Endodermal cell (in vitro differentiated cells): ENCODE results near the gene ABL1. TPM values are rescaled to one million over a fixed set of nuclear protein-coding genes. Genes with fewer than 3 reads are reported as not detected.

Source experiments
- DNase-seq: peaks from one replicate; pipeline ENCODE4 v3.0.0-alpha.2; 2017
- H3K27ac ChIP-seq: 2 replicates; pipeline ENCODE4 v1.5.1; 2013; ENCODE audit warnings: mild to moderate bottlenecking, low read depth, low read length, moderate library complexity
- H3K27me3 ChIP-seq: 2 replicates; pipeline ENCODE4 v1.6.1; 2013; ENCODE audit warnings: mild to moderate bottlenecking, low read length, moderate library complexity; ENCODE audit not compliant: insufficient read depth, control insufficient read depth, poor library complexity, severe bottlenecking
- H3K36me3 ChIP-seq: 2 replicates; pipeline ENCODE4 v1.7.0; 2013; ENCODE audit warnings: mild to moderate bottlenecking, low read length, moderate library complexity; ENCODE audit not compliant: control insufficient read depth, insufficient read depth
- H3K4me1 ChIP-seq: one replicate; pipeline ENCODE4 v1.7.0; 2013; ENCODE audit warnings: low read length; ENCODE audit not compliant: control insufficient read depth, insufficient read depth
- H3K4me3 ChIP-seq: 2 replicates; pipeline ENCODE4 v1.5.1; 2013; ENCODE audit warnings: mild to moderate bottlenecking, low read length, moderate library complexity
- H3K9ac ChIP-seq: 2 replicates; pipeline ENCODE4 v1.6.1; 2013; ENCODE audit warnings: mild to moderate bottlenecking, low read length, moderate library complexity; ENCODE audit not compliant: poor library complexity, severe bottlenecking; ENCODE audit errors: extremely low read depth
- H3K9me3 ChIP-seq: 2 replicates; pipeline ENCODE4 v1.6.1; 2013; ENCODE audit warnings: mild to moderate bottlenecking, low read length, moderate library complexity; ENCODE audit not compliant: control insufficient read depth
- H3K27ac Mint-ChIP-seq: 2 replicates; pipeline ENCODE4 v1.8.0; 2020; ENCODE audit warnings: mixed read lengths
- H3K27me3 Mint-ChIP-seq: 2 replicates; pipeline ENCODE4 v1.8.0; 2021; ENCODE audit warnings: mild to moderate bottlenecking, mixed read lengths; ENCODE audit not compliant: insufficient read depth
- H3K36me3 Mint-ChIP-seq: 2 replicates; pipeline ENCODE4 v1.8.0; 2020; ENCODE audit warnings: low read depth, mixed read lengths
- H3K4me1 Mint-ChIP-seq: 2 replicates; pipeline ENCODE4 v1.8.0; 2020; ENCODE audit warnings: mixed read lengths
- H3K4me3 Mint-ChIP-seq: 2 replicates; pipeline ENCODE4 v1.8.0; 2020; ENCODE audit warnings: mild to moderate bottlenecking, moderate library complexity, mixed read lengths
- H3K9me3 Mint-ChIP-seq: 2 replicates; pipeline ENCODE4 v1.8.0; 2020; ENCODE audit warnings: mild to moderate bottlenecking, mixed read lengths
- WGBS, 2 experiments: methylation state at CpG; one replicate each; pipeline versions ENCODE4 v1.1.5 to v1.1.7; 2013; ENCODE audit warnings: missing lambda C conversion rate in 2 of 2, mixed read lengths in 1 of 2; ENCODE audit not compliant: insufficient coverage in 1 of 2, insufficient read length in 1 of 2; 5-methylcytosine and 5-hydroxymethylcytosine counted together
- total RNA-seq, 2 donors: library from RNA; stranded (reverse); fragmentation: NEBNext Ultra II Directional in 1 of 2; extraction: Animal tissue kit (Norgen Biotek cat#: 25700) in 1 of 2; gene quantifications; 2 replicates in 1 of 2; 3 replicates in 1 of 2; pipeline ENCODE4 v1.2.1, GENCODE V29; 2021
- TF ChIP-seq, protein P1 (sequence below): fragments of 200-600 bp; sonication (generic); conservative IDR thresholded peaks from 2 replicates; pipeline ENCODE4 v1.5.0; 2021; ENCODE audit warnings: antibody characterized with exemption, mild to moderate bottlenecking

Gene ABL1
- total RNA-seq, 2 donors from 2014 or later = 78.8 to 94.1 TPM

DNA sequence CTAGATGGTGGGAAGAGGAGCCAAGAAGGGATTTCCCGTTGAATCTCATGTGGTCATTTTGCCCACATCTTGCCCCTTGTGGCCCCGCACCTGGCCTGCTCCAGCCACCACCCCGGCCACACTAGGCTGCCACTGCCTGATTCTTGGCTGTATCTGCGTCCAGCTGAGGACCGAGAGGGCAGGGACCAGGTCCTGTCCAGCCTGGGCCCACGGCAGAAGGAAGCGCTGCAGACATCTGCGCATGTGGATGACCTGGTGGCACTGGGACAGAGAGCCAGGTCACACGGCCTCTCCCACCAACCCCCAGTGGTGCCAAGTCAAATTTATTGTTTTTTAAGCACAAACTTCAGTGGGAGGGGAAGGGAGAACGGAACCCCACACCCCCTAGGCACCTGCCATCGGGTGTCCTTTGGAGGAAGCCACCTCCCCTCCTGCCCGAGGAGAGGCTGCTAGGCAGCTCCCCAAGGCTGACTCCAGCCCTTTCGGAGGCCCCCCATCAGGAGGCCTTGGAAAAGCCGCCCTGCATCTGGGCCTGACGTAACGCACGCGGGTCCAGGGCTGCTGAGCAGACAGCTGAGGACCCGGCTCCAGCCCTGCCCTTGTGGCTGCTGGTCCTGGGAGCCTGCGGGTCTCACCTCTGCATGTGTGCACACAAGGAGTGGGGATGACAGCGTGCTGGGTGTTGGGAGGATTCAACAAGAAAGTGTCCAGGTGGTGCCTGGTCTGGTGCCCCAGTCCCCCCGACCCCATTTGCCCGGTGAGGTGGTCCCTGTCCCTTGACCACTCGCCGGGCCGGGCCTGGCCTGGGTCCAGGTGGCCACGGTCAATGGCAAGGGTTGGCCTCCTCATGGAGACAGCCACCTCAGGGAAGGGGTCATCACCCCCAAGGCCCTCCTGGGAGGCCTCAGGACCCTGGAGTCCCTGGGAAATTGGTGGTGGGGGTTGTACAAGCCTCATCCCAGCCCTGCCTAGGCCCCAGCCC is 67.4 kb downstream of the ABL1 start:
- Mint-ChIP-seq H3K27me3 (no peaks in the 10 kb centered on the region), H3K4me1 (no peaks in the 10 kb centered on the region), H3K4me3 (no peak overlapping the region), H3K27ac (no peak overlapping the region), H3K9me3 (no peaks in the 10 kb centered on the region), H3K36me3 (no peaks in the 10 kb centered on the region)
- H3K27me3 ChIP-seq = no peaks in the 10 kb centered on the region
- H3K9me3 ChIP-seq = no peaks in the 10 kb centered on the region
- no peaks in the 10 kb centered on the region for H3K4me1 ChIP-seq
- H3K36me3 ChIP-seq = no peaks in the 10 kb centered on the region
- H3K27ac ChIP-seq = no peak overlapping the region
- WGBS, 2 experiments = 90 to 92% methylated on average over 11 to 27 of the region's 27 CpGs
- DNase-seq = no peak
- no peak overlapping the region for H3K9ac ChIP-seq
- TF ChIP-seq, protein P1, sequence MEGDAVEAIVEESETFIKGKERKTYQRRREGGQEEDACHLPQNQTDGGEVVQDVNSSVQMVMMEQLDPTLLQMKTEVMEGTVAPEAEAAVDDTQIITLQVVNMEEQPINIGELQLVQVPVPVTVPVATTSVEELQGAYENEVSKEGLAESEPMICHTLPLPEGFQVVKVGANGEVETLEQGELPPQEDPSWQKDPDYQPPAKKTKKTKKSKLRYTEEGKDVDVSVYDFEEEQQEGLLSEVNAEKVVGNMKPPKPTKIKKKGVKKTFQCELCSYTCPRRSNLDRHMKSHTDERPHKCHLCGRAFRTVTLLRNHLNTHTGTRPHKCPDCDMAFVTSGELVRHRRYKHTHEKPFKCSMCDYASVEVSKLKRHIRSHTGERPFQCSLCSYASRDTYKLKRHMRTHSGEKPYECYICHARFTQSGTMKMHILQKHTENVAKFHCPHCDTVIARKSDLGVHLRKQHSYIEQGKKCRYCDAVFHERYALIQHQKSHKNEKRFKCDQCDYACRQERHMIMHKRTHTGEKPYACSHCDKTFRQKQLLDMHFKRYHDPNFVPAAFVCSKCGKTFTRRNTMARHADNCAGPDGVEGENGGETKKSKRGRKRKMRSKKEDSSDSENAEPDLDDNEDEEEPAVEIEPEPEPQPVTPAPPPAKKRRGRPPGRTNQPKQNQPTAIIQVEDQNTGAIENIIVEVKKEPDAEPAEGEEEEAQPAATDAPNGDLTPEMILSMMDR = no peak
- no peak overlapping the region for H3K4me3 ChIP-seq

- no peak overlapping the region for H3K27ac ChIP-seq
- no peaks in the 10 kb centered on the region for H3K9me3 ChIP-seq
- Mint-ChIP-seq H3K4me1 (no peaks in the 10 kb centered on the region), H3K36me3 (no peaks in the 10 kb centered on the region), H3K27ac (no peak overlapping the region), H3K27me3 (no peaks in the 10 kb centered on the region), H3K9me3 (no peaks in the 10 kb centered on the region), H3K4me3 (no peak overlapping the region)
- no peaks in the 10 kb centered on the region for H3K36me3 ChIP-seq
- H3K4me1 ChIP-seq = no peaks in the 10 kb centered on the region
- TF ChIP-seq, protein P1 = no peak
- H3K9ac ChIP-seq = no peak overlapping the region
- DNase-seq = no peak
- WGBS, 2 experiments = 87 to 88% methylated on average over 18 to 25 of the region's 25 CpGs
- H3K27me3 ChIP-seq = no peaks in the 10 kb centered on the region
- no peak overlapping the region for H3K4me3 ChIP-seq
These were observed 68.4 kb downstream of the ABL1 start for GRCh38 chr9:130903194-130904069.
